ENCODE data around the gene NPNT.

GRCh38 chr4:105858466-105859040 lies 36.7 kb upstream of the NPNT start:
- no peak for TF ChIP-seq EZH2 (IDR thresholded peaks at IDR 0.05; ENCODE audit: insufficient read depth, poor library complexity, severe bottlenecking)
- TF ChIP-seq EZH2phosphoT487 (IDR thresholded peaks at IDR 0.05; ENCODE audit: insufficient read depth, low read depth): no peak

Data from GM23248 (cell line).